Measurements from ENCODE around the gene RGMB.

The RGMB gene

DNA sequence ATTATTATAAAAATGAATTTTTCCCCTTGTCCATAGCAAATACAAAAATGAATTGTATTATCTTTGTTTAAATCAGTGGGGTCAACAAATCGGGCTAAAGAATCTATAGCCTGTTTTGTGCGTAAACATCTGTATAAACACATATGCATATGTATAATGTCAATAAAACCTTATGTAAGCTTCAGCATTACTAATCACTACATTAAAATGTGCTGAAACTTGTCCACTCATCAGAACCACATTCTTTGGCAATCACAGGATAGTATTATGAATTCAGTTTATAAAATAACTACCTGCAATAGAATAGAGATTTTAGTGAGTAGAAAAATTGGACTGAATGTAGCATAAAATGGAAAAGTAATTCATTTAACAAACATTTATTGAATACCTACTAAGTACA is 30.6 kb downstream of the RGMB start:
- Histone ChIP-seq H2BK120ac (ENCODE audit: low read depth, low read length) (no peak overlapping the region), H3K4me3 (ENCODE audit: low read length) (no peak overlapping the region), H3K79me2 (ENCODE audit: control insufficient read depth, insufficient read depth, low read length) (no peaks in the 10 kb centered on the region), H3K4me2 (ENCODE audit: low read length) (no peak overlapping the region), H3K27me3 (ENCODE audit: insufficient read depth, low read length, poor library complexity) (no peaks in the 10 kb centered on the region), H3K9ac (ENCODE audit: low read length) (no peak overlapping the region), H3K18ac (ENCODE audit: low read length) (no peak overlapping the region), H4K5ac (ENCODE audit: low read length) (no peak overlapping the region), H3K27ac (ENCODE audit: low read depth, low read length) (no peak overlapping the region), H4K8ac (ENCODE audit: low read depth, low read length) (no peak overlapping the region), H3K4ac (ENCODE audit: low read depth, low read length) (no peak overlapping the region), H3K4me1 (ENCODE audit: control insufficient read depth, low read depth, low read length) (no peaks in the 10 kb centered on the region), H2AK5ac (ENCODE audit: low read length) (no peak overlapping the region), H2BK5ac (ENCODE audit: low read length) (no peak overlapping the region), H3K79me1 (ENCODE audit: low read length) (no peaks in the 10 kb centered on the region), H3K36me3 (ENCODE audit: control insufficient read depth, insufficient read depth, low read length) (no peaks in the 10 kb centered on the region), H2BK15ac (replicated peaks; ENCODE audit: low read depth) (no peak overlapping the region), H3K23ac (ENCODE audit: low read length) (no peak overlapping the region), H3K56ac (ENCODE audit: low read length) (no peak overlapping the region)
- no peak for DNase-seq
- WGBS (ENCODE audit: extremely low coverage, insufficient coverage, low lambda C conversion rate), result no CpG with 5 or more reads among the region's 2 CpGs

- H2BK15ac ChIP-seq (replicated peaks; ENCODE audit: low read depth), result no peak overlapping the region
- no peak overlapping the region for H3K4me2 ChIP-seq (ENCODE audit: low read length)
- no CpG with 5 or more reads among the region's 1 CpG for WGBS (ENCODE audit: extremely low coverage, insufficient coverage, low lambda C conversion rate)
- no peaks in the 10 kb centered on the region for H3K79me2 ChIP-seq (ENCODE audit: control insufficient read depth, insufficient read depth, low read length)
- no peak overlapping the region for H4K8ac ChIP-seq (ENCODE audit: low read depth, low read length)
- H3K18ac ChIP-seq (ENCODE audit: low read length), result no peak overlapping the region
- H2BK5ac ChIP-seq (ENCODE audit: low read length), result no peak overlapping the region
- H3K27ac ChIP-seq (ENCODE audit: low read depth, low read length), result no peak overlapping the region
- H3K27me3 ChIP-seq (ENCODE audit: insufficient read depth, low read length, poor library complexity), result no peaks in the 10 kb centered on the region
- H3K56ac ChIP-seq (ENCODE audit: low read length), result no peak overlapping the region
- H2AK5ac ChIP-seq (ENCODE audit: low read length), result no peak overlapping the region
- H3K36me3 ChIP-seq (ENCODE audit: control insufficient read depth, insufficient read depth, low read length), result no peaks in the 10 kb centered on the region
- H3K4ac ChIP-seq (ENCODE audit: low read depth, low read length), result no peak overlapping the region
- no peak overlapping the region for H2BK120ac ChIP-seq (ENCODE audit: low read depth, low read length)
- H3K9ac ChIP-seq (ENCODE audit: low read length), result no peak overlapping the region
- H3K4me1 ChIP-seq (ENCODE audit: control insufficient read depth, low read depth, low read length), result no peaks in the 10 kb centered on the region
- no peak overlapping the region for H3K23ac ChIP-seq (ENCODE audit: low read length)
- DNase-seq, result no peak
- no peaks in the 10 kb centered on the region for H3K79me1 ChIP-seq (ENCODE audit: low read length)
- no peak overlapping the region for H3K4me3 ChIP-seq (ENCODE audit: low read length)
- H4K5ac ChIP-seq (ENCODE audit: low read length), result no peak overlapping the region
These were observed 31.6 kb downstream of the RGMB start for GRCh38 chr5:98805070-98805469.

DNA sequence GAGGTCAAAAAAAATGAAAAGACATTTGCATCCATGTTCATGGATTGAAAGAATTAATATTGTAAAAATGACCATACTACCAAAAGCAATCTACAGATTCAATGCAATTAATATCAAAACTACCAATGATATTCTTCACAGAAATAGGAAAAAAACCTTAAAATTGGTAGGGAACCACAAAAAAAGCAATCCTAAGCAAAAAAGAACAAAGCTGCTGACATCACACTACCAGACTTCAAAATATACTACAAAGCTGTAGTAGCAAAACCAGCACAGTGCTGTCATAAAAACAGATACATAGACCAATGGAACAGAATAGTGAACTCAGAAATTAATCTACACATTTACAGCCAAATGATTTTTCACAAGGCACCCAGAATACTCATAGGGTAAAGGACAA is 34.3 kb downstream of the RGMB start:
- no peaks in the 10 kb centered on the region for H3K79me1 ChIP-seq (ENCODE audit: low read length)
- H3K4me2 ChIP-seq (ENCODE audit: low read length), result no peak overlapping the region
- no peaks in the 10 kb centered on the region for H3K27me3 ChIP-seq (ENCODE audit: insufficient read depth, low read length, poor library complexity)
- H3K36me3 ChIP-seq (ENCODE audit: control insufficient read depth, insufficient read depth, low read length), result no peaks in the 10 kb centered on the region
- no peak overlapping the region for H3K9ac ChIP-seq (ENCODE audit: low read length)
- no peak overlapping the region for H3K18ac ChIP-seq (ENCODE audit: low read length)
- H4K8ac ChIP-seq (ENCODE audit: low read depth, low read length), result no peak overlapping the region
- no peak overlapping the region for H4K5ac ChIP-seq (ENCODE audit: low read length)
- H2BK5ac ChIP-seq (ENCODE audit: low read length), result no peak overlapping the region
- H3K4me1 ChIP-seq (ENCODE audit: control insufficient read depth, low read depth, low read length), result no peaks in the 10 kb centered on the region
- H3K79me2 ChIP-seq (ENCODE audit: control insufficient read depth, insufficient read depth, low read length), result no peaks in the 10 kb centered on the region
- no peak overlapping the region for H2BK15ac ChIP-seq (replicated peaks; ENCODE audit: low read depth)
- H3K56ac ChIP-seq (ENCODE audit: low read length), result no peak overlapping the region
- DNase-seq, result no peak
- no peak overlapping the region for H3K4ac ChIP-seq (ENCODE audit: low read depth, low read length)
- no peak overlapping the region for H2AK5ac ChIP-seq (ENCODE audit: low read length)
- no peak overlapping the region for H3K4me3 ChIP-seq (ENCODE audit: low read length)
- no peak overlapping the region for H3K27ac ChIP-seq (ENCODE audit: low read depth, low read length)
- H3K23ac ChIP-seq (ENCODE audit: low read length), result no peak overlapping the region
- no peak overlapping the region for H2BK120ac ChIP-seq (ENCODE audit: low read depth, low read length)

GRCh38 chr5:98810206-98810605 is 36.7 kb downstream of the RGMB start:
- no CpG with 5 or more reads among the region's 2 CpGs for WGBS (ENCODE audit: extremely low coverage, insufficient coverage, low lambda C conversion rate)
- DNase-seq, result peak; percentile 69
- no peak overlapping the region for H3K4ac ChIP-seq (ENCODE audit: low read depth, low read length)
- no peaks in the 10 kb centered on the region for H3K79me1 ChIP-seq (ENCODE audit: low read length)
- no peak overlapping the region for H2AK5ac ChIP-seq (ENCODE audit: low read length)
- H2BK5ac ChIP-seq (ENCODE audit: low read length), result no peak overlapping the region
- H3K79me2 ChIP-seq (ENCODE audit: control insufficient read depth, insufficient read depth, low read length), result no peaks in the 10 kb centered on the region
- no peak overlapping the region for H3K27ac ChIP-seq (ENCODE audit: low read depth, low read length)
- no peaks in the 10 kb centered on the region for H3K27me3 ChIP-seq (ENCODE audit: insufficient read depth, low read length, poor library complexity)
- H3K36me3 ChIP-seq (ENCODE audit: control insufficient read depth, insufficient read depth, low read length), result no peaks in the 10 kb centered on the region
- no peak overlapping the region for H3K9ac ChIP-seq (ENCODE audit: low read length)
- H3K56ac ChIP-seq (ENCODE audit: low read length), result no peak overlapping the region
- no peak overlapping the region for H3K4me3 ChIP-seq (ENCODE audit: low read length)
- no peak overlapping the region for H3K23ac ChIP-seq (ENCODE audit: low read length)
- no peak overlapping the region for H3K4me2 ChIP-seq (ENCODE audit: low read length)
- H3K4me1 ChIP-seq (ENCODE audit: control insufficient read depth, low read depth, low read length), result no peaks in the 10 kb centered on the region
- H4K5ac ChIP-seq (ENCODE audit: low read length), result no peak overlapping the region
- H4K8ac ChIP-seq (ENCODE audit: low read depth, low read length), result no peak overlapping the region
- H2BK120ac ChIP-seq (ENCODE audit: low read depth, low read length), result no peak overlapping the region
- no peak overlapping the region for H2BK15ac ChIP-seq (replicated peaks; ENCODE audit: low read depth)
- H3K18ac ChIP-seq (ENCODE audit: low read length), result no peak overlapping the region

GRCh38 chr5:98813755-98814154 is 40.3 kb downstream of the RGMB start:
- H3K4me2 ChIP-seq (ENCODE audit: low read length), result no peak overlapping the region
- no peak overlapping the region for H3K27ac ChIP-seq (ENCODE audit: low read depth, low read length)
- no peak for DNase-seq
- H3K56ac ChIP-seq (ENCODE audit: low read length), result no peak overlapping the region
- no peaks in the 10 kb centered on the region for H3K4me1 ChIP-seq (ENCODE audit: control insufficient read depth, low read depth, low read length)
- H4K5ac ChIP-seq (ENCODE audit: low read length), result no peak overlapping the region
- no peak overlapping the region for H2BK5ac ChIP-seq (ENCODE audit: low read length)
- WGBS (ENCODE audit: extremely low coverage, insufficient coverage, low lambda C conversion rate), result no CpG with 5 or more reads among the region's 3 CpGs
- H3K9ac ChIP-seq (ENCODE audit: low read length), result no peak overlapping the region
- no peak overlapping the region for H3K18ac ChIP-seq (ENCODE audit: low read length)
- no peak overlapping the region for H2BK120ac ChIP-seq (ENCODE audit: low read depth, low read length)
- H3K27me3 ChIP-seq (ENCODE audit: insufficient read depth, low read length, poor library complexity), result no peaks in the 10 kb centered on the region
- H3K79me1 ChIP-seq (ENCODE audit: low read length), result no peaks in the 10 kb centered on the region
- no peak overlapping the region for H3K4me3 ChIP-seq (ENCODE audit: low read length)
- H4K8ac ChIP-seq (ENCODE audit: low read depth, low read length), result no peak overlapping the region
- H3K4ac ChIP-seq (ENCODE audit: low read depth, low read length), result no peak overlapping the region
- no peak overlapping the region for H3K23ac ChIP-seq (ENCODE audit: low read length)
- no peaks in the 10 kb centered on the region for H3K36me3 ChIP-seq (ENCODE audit: control insufficient read depth, insufficient read depth, low read length)
- no peak overlapping the region for H2BK15ac ChIP-seq (replicated peaks; ENCODE audit: low read depth)
- no peak overlapping the region for H2AK5ac ChIP-seq (ENCODE audit: low read length)
- no peaks in the 10 kb centered on the region for H3K79me2 ChIP-seq (ENCODE audit: control insufficient read depth, insufficient read depth, low read length)

GRCh38 chr5:98816582-98817222 is 43.2 kb downstream of the RGMB start:
- Histone ChIP-seq H3K79me1 (ENCODE audit: low read length) (no peaks in the 10 kb centered on the region), H3K18ac (ENCODE audit: low read length) (no peak overlapping the region), H3K4me3 (ENCODE audit: low read length) (no peak overlapping the region), H3K4ac (ENCODE audit: low read depth, low read length) (no peak overlapping the region), H3K27ac (ENCODE audit: low read depth, low read length) (no peak overlapping the region), H2AK5ac (ENCODE audit: low read length) (no peak overlapping the region), H3K4me2 (ENCODE audit: low read length) (no peak overlapping the region), H3K9ac (ENCODE audit: low read length) (no peak overlapping the region), H2BK120ac (ENCODE audit: low read depth, low read length) (no peak overlapping the region), H3K27me3 (ENCODE audit: insufficient read depth, low read length, poor library complexity) (no peaks in the 10 kb centered on the region), H3K36me3 (ENCODE audit: control insufficient read depth, insufficient read depth, low read length) (no peaks in the 10 kb centered on the region), H3K4me1 (ENCODE audit: control insufficient read depth, low read depth, low read length) (no peaks in the 10 kb centered on the region), H3K56ac (ENCODE audit: low read length) (no peak overlapping the region), H4K8ac (ENCODE audit: low read depth, low read length) (no peak overlapping the region), H3K79me2 (ENCODE audit: control insufficient read depth, insufficient read depth, low read length) (no peaks in the 10 kb centered on the region), H3K23ac (ENCODE audit: low read length) (no peak overlapping the region), H2BK5ac (ENCODE audit: low read length) (no peak overlapping the region), H4K5ac (ENCODE audit: low read length) (no peak overlapping the region), H2BK15ac (replicated peaks; ENCODE audit: low read depth) (no peak overlapping the region)
- no peak for DNase-seq
- WGBS (ENCODE audit: extremely low coverage, insufficient coverage, low lambda C conversion rate), result no CpG with 5 or more reads among the region's 6 CpGs

Measured in mesendoderm (in vitro differentiated cells).